ENCODE data around the gene NUBP2. TPM values are rescaled to one million over a fixed set of nuclear protein-coding genes. Genes with fewer than 3 reads are reported as not detected.
A peak's percentile ranks its signal among the peaks of the same experiment; 100 is the strongest.

Gene NUBP2
- total and polyA plus RNA-seq, 4 donors, result 28.9 to 80.9 (median 54.1) TPM

- H3K9me3 ChIP-seq (ENCODE audit: control insufficient read depth in 4 of 4, low read length in 3 of 4), result no peaks in the 10 kb centered on the region
- H3K27ac ChIP-seq (ENCODE audit: low read depth in 1 of 2, low read length in 2 of 2), result peak within 1 kb of the TSS; percentile 83 to 94
- H3K4me1 ChIP-seq (ENCODE audit: control insufficient read depth in 4 of 4, insufficient read depth in 4 of 4, low read length in 3 of 4), result peaks cover 18 to 82% (median 65%) of the 10 kb centered on the region in 4 donors
- TF ChIP-seq REST (IDR thresholded peaks at IDR 0.05), result peak; percentile 54
- TF ChIP-seq YY1 (IDR thresholded peaks at IDR 0.05), result peak; percentile 98
- TF ChIP-seq TAF1 (conservative IDR thresholded peaks at IDR 0.05), result no peak
- TF ChIP-seq MAX (IDR thresholded peaks at IDR 0.05), result peak; percentile 65
- peak in 1 of 2 donors; percentile 38 for TF ChIP-seq GABPA (IDR thresholded peaks at IDR 0.05 in 1 of 2, conservative IDR thresholded peaks at IDR 0.05 in 1 of 2)
- no peak for TF ChIP-seq FOXA2 (IDR thresholded peaks at IDR 0.05)
- peak; percentile 85 for TF ChIP-seq SP1 (IDR thresholded peaks at IDR 0.05)
- peak; percentile 40 for TF ChIP-seq ZBTB33 (IDR thresholded peaks at IDR 0.05)
- under 1% methylated on average over 104 of the region's 104 CpGs for WGBS
- no peaks in the 10 kb centered on the region for H3K27me3 ChIP-seq (ENCODE audit: control insufficient read depth in 4 of 4, insufficient read depth in 4 of 4, low read length in 3 of 4)
- peak within 1 kb of the TSS; percentile 77 to 91 (median 82) for H3K4me3 ChIP-seq (ENCODE audit: low read depth in 1 of 3, low read length in 3 of 3)
- peak; percentile 97 for DNase-seq (ENCODE audit: low spot score)
- peaks cover 4 to 8% (median 7%) of the 10 kb centered on the region in 4 donors for H3K36me3 ChIP-seq (ENCODE audit: control insufficient read depth in 4 of 4, insufficient read depth in 3 of 4, low read depth in 1 of 4, low read length in 3 of 4)
- peak within 1 kb of the TSS; percentile 77 to 83 for H3K9ac ChIP-seq (ENCODE audit: low read depth in 1 of 2, low read length in 2 of 2)
Measured at GRCh38 chr16:1826691-1827573, 44.2 kb downstream of the NUBP2 start, which contains the start of the genes FAHD1 and HAGH. FAHD1 (plus strand) TSS chr16:1827206; CDS start chr16:1827239, 33 bp downstream. HAGH (minus strand) TSS chr16:1826825; CDS start chr16:1826787, 38 bp downstream.

- H3K9me3 ChIP-seq (ENCODE audit: control insufficient read depth in 4 of 4, low read length in 3 of 4), result no peaks in the 10 kb centered on the region
- no peaks in the 10 kb centered on the region for H3K27me3 ChIP-seq (ENCODE audit: control insufficient read depth in 4 of 4, insufficient read depth in 4 of 4, low read length in 3 of 4)
- H3K9ac ChIP-seq (ENCODE audit: low read depth in 1 of 2, low read length in 2 of 2), result peak overlapping the region; percentile 78 to 82
- peak overlapping the region; percentile 33 to 70 for H3K27ac ChIP-seq (ENCODE audit: low read depth in 1 of 2, low read length in 2 of 2)
- 24% methylated on average over 11 of the region's 11 CpGs for WGBS
- peaks cover 10 to 77% (median 60%) of the 10 kb centered on the region in 4 donors for H3K4me1 ChIP-seq (ENCODE audit: control insufficient read depth in 4 of 4, insufficient read depth in 4 of 4, low read length in 3 of 4)
- DNase-seq (ENCODE audit: low spot score), result peak; percentile 35
- H3K4me3 ChIP-seq (ENCODE audit: low read depth in 1 of 3, low read length in 3 of 3), result peak overlapping the region; percentile 77 to 91 (median 83)
- H3K36me3 ChIP-seq (ENCODE audit: control insufficient read depth in 4 of 4, insufficient read depth in 3 of 4, low read depth in 1 of 4, low read length in 3 of 4), result no peaks in the 10 kb centered on the region
- peak; percentile 60 for TF ChIP-seq SP1 (IDR thresholded peaks at IDR 0.05)
- no peak for TF ChIP-seq CTCF (IDR thresholded peaks at IDR 0.05; ENCODE audit: low read depth, low read length, missing input control)
- peak; percentile 56 for TF ChIP-seq HNF4G (IDR thresholded peaks at IDR 0.05)
- peak; percentile 37 to 65 for TF ChIP-seq RXRA (IDR thresholded peaks at IDR 0.05)
- TF ChIP-seq YY1 (IDR thresholded peaks at IDR 0.05), result no peak
- TF ChIP-seq HNF4A (conservative IDR thresholded peaks at IDR 0.05), result peak; percentile 66 to 84
- TF ChIP-seq ATF3 (IDR thresholded peaks at IDR 0.05), result no peak
- TF ChIP-seq ZBTB33 (IDR thresholded peaks at IDR 0.05), result no peak
- peak; percentile 77 for TF ChIP-seq FOXA2 (IDR thresholded peaks at IDR 0.05)
- no peak for TF ChIP-seq FOXA1 (IDR thresholded peaks at IDR 0.05)
- no peak for TF ChIP-seq MAX (IDR thresholded peaks at IDR 0.05)
- TF ChIP-seq NR2F2 (IDR thresholded peaks at IDR 0.05), result peak; percentile 84
- peak; percentile 14 for TF ChIP-seq TAF1 (conservative IDR thresholded peaks at IDR 0.05)
- TF ChIP-seq JUND (IDR thresholded peaks at IDR 0.05), result peak in 1 of 2 donors; percentile 40
- no peak for TF ChIP-seq EGR1 (IDR thresholded peaks at IDR 0.05; ENCODE audit: low read depth in 2 of 2)
- TF ChIP-seq GABPA (IDR thresholded peaks at IDR 0.05 in 1 of 2, conservative IDR thresholded peaks at IDR 0.05 in 1 of 2), result no peak
- no peak for TF ChIP-seq RAD21 (IDR thresholded peaks at IDR 0.05)
Measured at GRCh38 chr16:1828645-1829410, 46.1 kb downstream of the NUBP2 start.

Data from liver (tissue), 9 donors.